HFF-Myc (cell line): ENCODE measurements around the gene ITPR3.

Experiments used
- DNase-seq: peaks from one replicate; pipeline ENCODE4 v3.0.0-alpha.2; 2011; ENCODE audit warnings: low read depth; ENCODE audit errors: extremely low read depth
- H3K4me3 ChIP-seq: replicated peaks from 2 replicates; pipeline ENCODE4 v1.5.1; 2011; ENCODE audit warnings: low read depth, mild to moderate bottlenecking, control low read depth, low read length
- CTCF ChIP-seq: IDR thresholded peaks from 2 replicates; pipeline ENCODE4 v1.5.1; 2012; ENCODE audit warnings: mild to moderate bottlenecking, low read depth, low read length, control low read depth; ENCODE audit errors: missing control alignments

The ITPR3 gene

GRCh38 chr6:33665957-33666356 lies 44.8 kb downstream of the ITPR3 start:
- H3K4me3 ChIP-seq, result no peak overlapping the region
- no peak for DNase-seq

GRCh38 chr6:33667072-33667471 lies 46.0 kb downstream of the ITPR3 start:
- no peak overlapping the region for H3K4me3 ChIP-seq
- DNase-seq, result no peak
- TF ChIP-seq CTCF, result no peak

More at GRCh38 chr6:33665957-33666356, 44.8 kb downstream of the ITPR3 start:
- TF ChIP-seq CTCF, result no peak

- no peak for DNase-seq
- H3K4me3 ChIP-seq, result no peak overlapping the region
- TF ChIP-seq CTCF, result no peak
Observed at GRCh38 chr6:33667776-33668175, 46.7 kb downstream of the ITPR3 start.

GRCh38 chr6:33668328-33668727 lies 47.2 kb downstream of the ITPR3 start:
- DNase-seq, result no peak
- H3K4me3 ChIP-seq, result no peak overlapping the region
- TF ChIP-seq CTCF, result no peak

GRCh38 chr6:33668914-33669313 lies 47.8 kb downstream of the ITPR3 start:
- H3K4me3 ChIP-seq, result no peak overlapping the region
- DNase-seq, result no peak

GRCh38 chr6:33670086-33670660 lies 49.1 kb downstream of the ITPR3 start:
- no peak for TF ChIP-seq CTCF
- no peak for DNase-seq
- H3K4me3 ChIP-seq, result no peak overlapping the region

More at GRCh38 chr6:33668914-33669313, 47.8 kb downstream of the ITPR3 start:
- no peak for TF ChIP-seq CTCF
